ENCODE results near the gene CTNNBL1. TPM values are rescaled to one million over a fixed set of nuclear protein-coding genes. Genes with fewer than 3 reads are reported as not detected.

The CTNNBL1 gene
- total and polyA plus RNA-seq, 2 experiments from 2014 or later, result 27.6 to 55.0 TPM

DNA sequence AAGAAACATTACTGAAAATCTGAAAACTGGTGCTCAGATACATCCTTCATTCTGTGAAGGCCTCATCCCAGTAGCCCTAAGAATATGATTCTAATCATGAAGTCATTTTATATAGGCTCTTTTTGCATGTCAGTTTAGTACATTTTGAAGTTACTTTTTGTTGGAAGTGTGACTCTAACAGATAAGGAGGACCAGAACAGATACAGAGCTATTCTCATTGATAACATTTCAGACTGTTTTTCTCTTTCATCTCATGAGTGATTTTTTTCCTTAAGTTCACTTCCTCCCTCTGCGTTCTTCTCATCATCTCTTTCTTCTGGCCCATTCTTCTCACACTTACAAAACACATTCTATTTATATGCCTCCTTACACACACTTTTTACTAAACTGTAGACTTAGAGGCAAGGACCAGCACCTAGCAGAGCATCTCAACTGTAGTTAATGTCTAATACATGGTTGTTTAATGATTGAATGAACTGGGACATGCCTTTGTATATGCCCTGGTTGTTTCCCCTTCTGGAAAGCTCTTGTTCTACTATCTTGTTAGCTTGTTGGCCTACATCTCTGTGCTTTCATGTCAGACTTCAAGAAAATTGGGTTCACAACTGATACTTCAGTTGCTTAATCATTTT lies 8.7 kb downstream of the CTNNBL1 start:
- peak overlapping the region; percentile 42 for H3K27ac ChIP-seq
- no peak overlapping the region for H3K4me3 ChIP-seq
- H3K36me3 ChIP-seq (replicated peaks; ENCODE audit: insufficient read depth, low read depth), result no peaks in the 10 kb centered on the region
- H3K79me2 ChIP-seq, result peaks cover 94% of the 10 kb centered on the region
- TF ChIP-seq EZH2 (IDR thresholded peaks at IDR 0.05; ENCODE audit: borderline replicate concordance), result no peak
- TF ChIP-seq EZH2phosphoT487 (IDR thresholded peaks at IDR 0.05; ENCODE audit: low read depth, severe bottlenecking, unreplicated experiment), result no peak
- TF ChIP-seq, protein P1, sequence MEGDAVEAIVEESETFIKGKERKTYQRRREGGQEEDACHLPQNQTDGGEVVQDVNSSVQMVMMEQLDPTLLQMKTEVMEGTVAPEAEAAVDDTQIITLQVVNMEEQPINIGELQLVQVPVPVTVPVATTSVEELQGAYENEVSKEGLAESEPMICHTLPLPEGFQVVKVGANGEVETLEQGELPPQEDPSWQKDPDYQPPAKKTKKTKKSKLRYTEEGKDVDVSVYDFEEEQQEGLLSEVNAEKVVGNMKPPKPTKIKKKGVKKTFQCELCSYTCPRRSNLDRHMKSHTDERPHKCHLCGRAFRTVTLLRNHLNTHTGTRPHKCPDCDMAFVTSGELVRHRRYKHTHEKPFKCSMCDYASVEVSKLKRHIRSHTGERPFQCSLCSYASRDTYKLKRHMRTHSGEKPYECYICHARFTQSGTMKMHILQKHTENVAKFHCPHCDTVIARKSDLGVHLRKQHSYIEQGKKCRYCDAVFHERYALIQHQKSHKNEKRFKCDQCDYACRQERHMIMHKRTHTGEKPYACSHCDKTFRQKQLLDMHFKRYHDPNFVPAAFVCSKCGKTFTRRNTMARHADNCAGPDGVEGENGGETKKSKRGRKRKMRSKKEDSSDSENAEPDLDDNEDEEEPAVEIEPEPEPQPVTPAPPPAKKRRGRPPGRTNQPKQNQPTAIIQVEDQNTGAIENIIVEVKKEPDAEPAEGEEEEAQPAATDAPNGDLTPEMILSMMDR (IDR thresholded peaks at IDR 0.05; ENCODE audit: poor library complexity), result no peak
- no peak for DNase-seq (ENCODE audit: low spot score)
- H3K9me3 ChIP-seq (ENCODE audit: low read depth), result no peaks in the 10 kb centered on the region
- 76% methylated on average over 1 of the region's 1 CpG for WGBS (ENCODE audit: low lambda C conversion rate, missing lambda C conversion rate)
- peaks cover 3% of the 10 kb centered on the region for H4K20me1 ChIP-seq (ENCODE audit: insufficient read depth, poor library complexity, severe bottlenecking)
- H2AFZ ChIP-seq, result no peak overlapping the region
- H3K9me2 ChIP-seq (replicated peaks; ENCODE audit: insufficient read depth), result no peaks in the 10 kb centered on the region
- H3K4me2 ChIP-seq, result no peak overlapping the region
- H3K4me1 ChIP-seq (ENCODE audit: insufficient read depth), result no peaks in the 10 kb centered on the region
- H3K27me3 ChIP-seq, result no peaks in the 10 kb centered on the region

DNA sequence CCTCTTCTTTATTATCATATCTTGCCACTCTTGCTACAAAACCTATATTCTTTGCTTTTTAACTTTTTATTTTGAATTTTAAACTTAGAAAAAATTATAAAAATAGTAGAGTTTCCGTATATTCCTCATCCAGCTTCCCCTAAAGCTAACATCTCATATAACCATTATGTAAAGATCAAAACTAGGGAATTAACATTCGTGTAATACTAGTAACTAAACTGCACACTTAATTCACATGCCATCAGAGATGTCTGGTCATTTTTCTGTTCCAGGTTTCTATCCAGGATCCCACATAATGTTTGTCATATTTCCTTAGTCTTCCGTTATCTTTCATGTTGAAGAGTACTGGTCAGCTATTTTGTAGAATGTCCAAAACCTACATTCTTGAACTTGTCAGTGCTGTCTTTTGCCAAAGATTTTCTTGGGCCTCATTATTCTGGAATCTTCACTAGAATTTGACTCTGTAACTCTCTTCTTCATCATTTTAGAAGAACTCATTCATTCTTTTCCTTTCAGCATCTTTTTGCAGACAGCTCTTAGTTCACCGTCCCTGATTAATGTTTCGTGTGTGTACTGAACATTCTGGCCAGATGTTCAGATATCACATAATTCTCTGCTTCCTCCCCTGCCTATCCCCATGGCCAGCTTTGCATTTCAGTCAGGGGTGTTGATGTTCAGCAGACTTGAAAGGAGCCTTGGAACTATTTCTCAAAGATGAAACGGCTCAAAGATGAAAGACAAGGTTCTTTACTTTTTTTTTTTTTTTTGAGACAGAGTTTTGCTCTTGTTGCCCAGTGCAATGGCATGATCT lies 9.4 kb downstream of the CTNNBL1 start:
- Histone ChIP-seq H3K4me3 (no peak overlapping the region), H3K9me3 (ENCODE audit: low read depth) (no peaks in the 10 kb centered on the region), H3K4me2 (no peak overlapping the region), H3K79me2 (peaks cover 94% of the 10 kb centered on the region), H3K36me3 (replicated peaks; ENCODE audit: insufficient read depth, low read depth) (no peaks in the 10 kb centered on the region), H3K27ac (peak overlapping the region; percentile 42), H4K20me1 (ENCODE audit: insufficient read depth, poor library complexity, severe bottlenecking) (peaks cover 3% of the 10 kb centered on the region), H3K4me1 (ENCODE audit: insufficient read depth) (no peaks in the 10 kb centered on the region), H3K9me2 (replicated peaks; ENCODE audit: insufficient read depth) (no peaks in the 10 kb centered on the region), H2AFZ (no peak overlapping the region), H3K27me3 (no peaks in the 10 kb centered on the region)
- 82% methylated on average over 6 of the region's 6 CpGs for WGBS (ENCODE audit: low lambda C conversion rate, missing lambda C conversion rate)
- TF ChIP-seq EZH2 (IDR thresholded peaks at IDR 0.05; ENCODE audit: borderline replicate concordance) (no peak), EZH2phosphoT487 (IDR thresholded peaks at IDR 0.05; ENCODE audit: low read depth, severe bottlenecking, unreplicated experiment) (no peak)
- TF ChIP-seq, protein P1 (IDR thresholded peaks at IDR 0.05; ENCODE audit: poor library complexity), result no peak
- peak; percentile 16 for DNase-seq (ENCODE audit: low spot score)

DNA sequence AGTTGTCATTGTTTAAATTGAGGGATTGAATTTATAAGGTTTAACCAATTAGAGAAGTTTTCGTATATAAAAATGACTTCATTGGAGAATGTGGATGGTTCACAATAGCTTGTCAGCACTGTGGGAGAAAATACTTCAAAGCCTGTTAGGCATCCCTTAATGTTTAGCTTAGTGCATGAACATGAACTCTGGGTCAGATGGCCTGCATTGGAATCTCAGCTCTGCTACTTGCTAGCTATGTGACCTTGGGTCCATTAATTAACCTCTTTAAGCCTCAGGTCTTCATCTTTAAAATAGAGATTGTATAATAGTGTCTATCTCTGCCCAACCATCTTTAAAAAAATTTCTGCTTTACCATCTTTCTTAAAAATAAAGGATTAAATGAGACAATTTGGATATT lies 11.1 kb downstream of the CTNNBL1 start:
- Histone ChIP-seq H2AFZ (no peak overlapping the region), H3K36me3 (replicated peaks; ENCODE audit: insufficient read depth, low read depth) (no peaks in the 10 kb centered on the region), H3K4me3 (no peak overlapping the region), H3K9me3 (ENCODE audit: low read depth) (no peaks in the 10 kb centered on the region), H3K27me3 (no peaks in the 10 kb centered on the region), H3K27ac (no peak overlapping the region), H3K79me2 (peaks cover 94% of the 10 kb centered on the region), H4K20me1 (ENCODE audit: insufficient read depth, poor library complexity, severe bottlenecking) (peaks cover 3% of the 10 kb centered on the region), H3K4me2 (no peak overlapping the region), H3K4me1 (ENCODE audit: insufficient read depth) (no peaks in the 10 kb centered on the region), H3K9me2 (replicated peaks; ENCODE audit: insufficient read depth) (no peaks in the 10 kb centered on the region)
- no peak for DNase-seq (ENCODE audit: low spot score)
- TF ChIP-seq EZH2 (IDR thresholded peaks at IDR 0.05; ENCODE audit: borderline replicate concordance) (no peak), EZH2phosphoT487 (IDR thresholded peaks at IDR 0.05; ENCODE audit: low read depth, severe bottlenecking, unreplicated experiment) (no peak)
- TF ChIP-seq, protein P1 (IDR thresholded peaks at IDR 0.05; ENCODE audit: poor library complexity), result no peak
- 82% methylated on average over 1 of the region's 1 CpG for WGBS (ENCODE audit: low lambda C conversion rate, missing lambda C conversion rate)

Measured in hepatocyte (in vitro differentiated cells).